GM23338 (cell line): Measurements from ENCODE around the gene RBM38. TPM values are rescaled to one million over a fixed set of nuclear protein-coding genes. Genes with fewer than 3 reads are reported as not detected.

Experiments
- ATAC-seq: fragments of 200-7000 bp; cut with Tn5 transposase; 3 replicates; pipeline ENCODE4 v1.9.1; 2020
- DNase-seq: peaks from one replicate; pipeline ENCODE4 v3.0.0-alpha.2; 2015; ENCODE audit warnings: low spot score
- H2AFZ ChIP-seq: fragments of 200-600 bp; sonication (generic); 2 replicates; pipeline ENCODE4 v1.8.0; 2016; ENCODE audit warnings: antibody characterized with exemption, mild to moderate bottlenecking, moderate library complexity
- H3F3A ChIP-seq: fragments of 200-600 bp; sonication (generic); replicated peaks from 2 replicates; pipeline ENCODE4 v1.8.0; 2017; ENCODE audit warnings: antibody characterized with exemption, mixed run types, low read depth
- H3K27ac ChIP-seq: fragments of 200-600 bp; sonication (generic); 2 replicates; pipeline ENCODE4 v1.6.1; 2016; ENCODE audit warnings: low read depth
- H3K27me3 ChIP-seq: fragments of 200-600 bp; sonication (generic); 2 replicates; pipeline ENCODE4 v1.8.0; 2016; ENCODE audit warnings: mild to moderate bottlenecking, mixed run types, moderate library complexity; ENCODE audit not compliant: insufficient read depth
- H3K36me3 ChIP-seq: fragments of 200-600 bp; sonication (generic); 2 replicates; pipeline ENCODE4 v1.8.0; 2016; ENCODE audit warnings: mild to moderate bottlenecking; ENCODE audit not compliant: insufficient read depth
- H3K4me1 ChIP-seq: fragments of 200-600 bp; sonication (generic); 2 replicates; pipeline ENCODE4 v1.8.0; 2016; ENCODE audit warnings: mild to moderate bottlenecking, moderate library complexity; ENCODE audit not compliant: insufficient read depth
- H3K4me2 ChIP-seq: fragments of 200-600 bp; sonication (generic); 2 replicates; pipeline ENCODE4 v1.7.1; 2017; ENCODE audit warnings: mixed run types
- H3K4me3 ChIP-seq: fragments of 200-600 bp; sonication (generic); 2 replicates; pipeline ENCODE4 v1.6.1; 2016; ENCODE audit warnings: mixed run types
- H3K79me2 ChIP-seq: fragments of 200-600 bp; sonication (generic); replicated peaks from 2 replicates; pipeline ENCODE4 v1.8.0; 2017; ENCODE audit warnings: mild to moderate bottlenecking; ENCODE audit not compliant: insufficient read depth
- H3K9me2 ChIP-seq: fragments of 200-600 bp; sonication (generic); 2 replicates; pipeline ENCODE4 v1.8.0; 2017; ENCODE audit not compliant: insufficient read depth
- H4K20me1 ChIP-seq: fragments of 200-600 bp; sonication (generic); replicated peaks from 2 replicates; pipeline ENCODE4 v1.8.0; 2017; ENCODE audit warnings: mild to moderate bottlenecking; ENCODE audit not compliant: insufficient read depth
- H3K27ac Mint-ChIP-seq: 2 replicates; pipeline ENCODE4 v1.8.0; 2020; ENCODE audit warnings: inconsistent platforms, mild to moderate bottlenecking, moderate library complexity, mixed read lengths
- H3K27me3 Mint-ChIP-seq: 3 replicates; pipeline ENCODE4 v1.8.0; 2022; ENCODE audit warnings: low read depth, mild to moderate bottlenecking, moderate library complexity, mixed read lengths, inconsistent platforms; ENCODE audit not compliant: insufficient read depth, poor library complexity
- H3K36me3 Mint-ChIP-seq: 3 replicates; pipeline ENCODE4 v1.8.0; 2021; ENCODE audit warnings: low read depth, mild to moderate bottlenecking, inconsistent platforms, moderate library complexity, mixed read lengths
- H3K4me1 Mint-ChIP-seq: 3 replicates; pipeline ENCODE4 v1.8.0; 2020; ENCODE audit warnings: mild to moderate bottlenecking, inconsistent platforms, mixed read lengths
- H3K4me3 Mint-ChIP-seq: 3 replicates; pipeline ENCODE4 v1.8.0; 2021; ENCODE audit warnings: moderate library complexity, mild to moderate bottlenecking, inconsistent platforms, mixed read lengths
- H3K9me3 Mint-ChIP-seq: 3 replicates; pipeline ENCODE4 v1.8.0; 2020; ENCODE audit warnings: moderate library complexity, mild to moderate bottlenecking, inconsistent platforms, mixed read lengths
- CREB1 ChIP-seq: fragments of 250-450 bp; sonication (Bioruptor Pico); IDR thresholded peaks from 2 replicates; pipeline ENCODE4 v1.5.0; 2020; ENCODE audit warnings: low read depth, mild to moderate bottlenecking, moderate library complexity
- ETS1 ChIP-seq: IDR thresholded peaks from 2 replicates; pipeline ENCODE4 v1.6.1; 2016; ENCODE audit warnings: antibody characterized with exemption
- EZH2 ChIP-seq: fragments of 200-600 bp; sonication (generic); IDR thresholded peaks from one replicate; pipeline ENCODE4 v1.8.0; 2017; ENCODE audit warnings: antibody characterized with exemption, mild to moderate bottlenecking, low read depth; ENCODE audit not compliant: unreplicated experiment
- NANOG ChIP-seq: IDR thresholded peaks from 2 replicates; pipeline ENCODE4 v1.6.1; 2016; ENCODE audit warnings: antibody characterized with exemption, borderline replicate concordance
- POLR2AphosphoS5 ChIP-seq: IDR thresholded peaks from 2 replicates; pipeline ENCODE4 v1.6.1; 2016; ENCODE audit warnings: antibody characterized with exemption, low read depth
- REST ChIP-seq: IDR thresholded peaks from one replicate; pipeline ENCODE4 v1.6.1; 2018; ENCODE audit warnings: antibody characterized with exemption; ENCODE audit not compliant: unreplicated experiment
- STAT1 ChIP-seq: IDR thresholded peaks from one replicate; pipeline ENCODE4 v1.6.1; 2016; ENCODE audit warnings: antibody characterized with exemption; ENCODE audit not compliant: unreplicated experiment
- ZNF114 ChIP-seq: fragments of 250-450 bp; sonication (Bioruptor Pico); IDR thresholded peaks from 2 replicates; pipeline ENCODE4 v1.5.0; 2020; ENCODE audit warnings: mild to moderate bottlenecking, moderate library complexity
- ZNF331 ChIP-seq: fragments of 250-450 bp; sonication (Bioruptor Pico); IDR thresholded peaks from 2 replicates; pipeline ENCODE4 v1.5.0; 2020; ENCODE audit warnings: low read depth, mild to moderate bottlenecking, moderate library complexity
- ZNF462 ChIP-seq: fragments of 250-450 bp; sonication (Bioruptor Pico); IDR thresholded peaks from 2 replicates; pipeline ENCODE4 v1.5.0; 2020; ENCODE audit warnings: mild to moderate bottlenecking, moderate library complexity
- polyA plus RNA-seq: library from polyadenylated mRNA; unstranded; fragments of >200 nt; fragmentation: Nextera tagmentation; extraction: Ambion mirVana; gene quantifications from 2 replicates; pipeline ENCODE4 v1.2.1, GENCODE V29; 2016
- total RNA-seq: library from RNA; depleted of rRNA; stranded (reverse); fragments of >200 nt; shearing (Covaris generic); gene quantifications from 2 replicates; pipeline ENCODE4 v1.2.3, GENCODE V29; 2014

Gene RBM38
- total and polyA plus RNA-seq, 2 experiments from 2014 or later: 22.9 to 80.5 TPM

GRCh38 chr20:57369596-57369995 is 21.6 kb upstream of the RBM38 start:
- Histone ChIP-seq H3K27ac (no peak overlapping the region), H3K79me2 (no peaks in the 10 kb centered on the region), H3K4me1 (peaks cover 7% of the 10 kb centered on the region), H3K36me3 (peaks cover 65% of the 10 kb centered on the region), H3F3A (no peaks in the 10 kb centered on the region), H3K27me3 (no peaks in the 10 kb centered on the region), H3K4me2 (no peak overlapping the region), H3K4me3 (no peak overlapping the region), H2AFZ (no peak overlapping the region), H4K20me1 (peaks cover 25% of the 10 kb centered on the region), H3K9me2 (no peaks in the 10 kb centered on the region)
- TF ChIP-seq ZNF331 (CRISPR knock-in tag): no peak
- no peak for TF ChIP-seq ETS1
- TF ChIP-seq NANOG: no peak
- TF ChIP-seq EZH2: no peak
- TF ChIP-seq POLR2AphosphoS5: no peak
- DNase-seq (no peak), ATAC-seq (no peak)
- peaks cover 12% of the 10 kb centered on the region for H3K4me1 Mint-ChIP-seq
- H3K4me3 Mint-ChIP-seq: no peak overlapping the region
- no peak overlapping the region for H3K27ac Mint-ChIP-seq
- peaks cover 89% of the 10 kb centered on the region for H3K36me3 Mint-ChIP-seq
- no peaks in the 10 kb centered on the region for H3K9me3 Mint-ChIP-seq
- peaks cover 6% of the 10 kb centered on the region for H3K27me3 Mint-ChIP-seq

GRCh38 chr20:57370316-57370715 is 20.9 kb upstream of the RBM38 start:
- Histone ChIP-seq H3K79me2 (no peaks in the 10 kb centered on the region), H3K36me3 (peaks cover 66% of the 10 kb centered on the region), H3K27ac (no peak overlapping the region), H3F3A (no peaks in the 10 kb centered on the region), H3K4me3 (no peak overlapping the region), H3K9me2 (no peaks in the 10 kb centered on the region), H3K27me3 (no peaks in the 10 kb centered on the region), H3K4me1 (peaks cover 7% of the 10 kb centered on the region), H3K4me2 (no peak overlapping the region), H2AFZ (no peak overlapping the region), H4K20me1 (peaks cover 25% of the 10 kb centered on the region)
- ATAC-seq: no peak
- Mint-ChIP-seq H3K36me3 (peaks cover 92% of the 10 kb centered on the region), H3K27me3 (peaks cover 7% of the 10 kb centered on the region), H3K4me1 (peaks cover 19% of the 10 kb centered on the region), H3K9me3 (no peaks in the 10 kb centered on the region), H3K4me3 (no peak overlapping the region), H3K27ac (no peak overlapping the region)
- DNase-seq: no peak
- no peak for TF ChIP-seq NANOG
- no peak for TF ChIP-seq REST
- no peak for TF ChIP-seq CREB1 (CRISPR knock-in tag)
- TF ChIP-seq ETS1: no peak
- no peak for TF ChIP-seq STAT1
- TF ChIP-seq ZNF331 (CRISPR knock-in tag): no peak
- no peak for TF ChIP-seq ZNF462 (CRISPR knock-in tag)
- TF ChIP-seq ZNF114 (CRISPR knock-in tag): no peak
- TF ChIP-seq POLR2AphosphoS5: no peak
- no peak for TF ChIP-seq EZH2
